Left renal cortex interstitium (tissue), 4 donors: ENCODE data around the gene NUTM1. TPM values are rescaled to one million over a fixed set of nuclear protein-coding genes. Genes with fewer than 3 reads are reported as not detected.
A peak's percentile ranks its signal among the peaks of the same experiment; 100 is the strongest.

ENCODE experiments used
- DNase-seq, 4 donors: peaks; one replicate each; pipeline ENCODE4 v3.0.0-alpha.2; 2013; ENCODE audit warnings: low read depth in 4 of 4, low spot score in 2 of 4, missing footprints in 1 of 4
- polyA plus RNA-seq, 4 donors: library from polyadenylated mRNA; unstranded; fragments of 120-200 nt; gene quantifications; one replicate each; pipeline ENCODE4 v1.2.1, GENCODE V29; 2013; ENCODE audit not compliant: insufficient read length in 4 of 4

NUTM1 gene, protein sequence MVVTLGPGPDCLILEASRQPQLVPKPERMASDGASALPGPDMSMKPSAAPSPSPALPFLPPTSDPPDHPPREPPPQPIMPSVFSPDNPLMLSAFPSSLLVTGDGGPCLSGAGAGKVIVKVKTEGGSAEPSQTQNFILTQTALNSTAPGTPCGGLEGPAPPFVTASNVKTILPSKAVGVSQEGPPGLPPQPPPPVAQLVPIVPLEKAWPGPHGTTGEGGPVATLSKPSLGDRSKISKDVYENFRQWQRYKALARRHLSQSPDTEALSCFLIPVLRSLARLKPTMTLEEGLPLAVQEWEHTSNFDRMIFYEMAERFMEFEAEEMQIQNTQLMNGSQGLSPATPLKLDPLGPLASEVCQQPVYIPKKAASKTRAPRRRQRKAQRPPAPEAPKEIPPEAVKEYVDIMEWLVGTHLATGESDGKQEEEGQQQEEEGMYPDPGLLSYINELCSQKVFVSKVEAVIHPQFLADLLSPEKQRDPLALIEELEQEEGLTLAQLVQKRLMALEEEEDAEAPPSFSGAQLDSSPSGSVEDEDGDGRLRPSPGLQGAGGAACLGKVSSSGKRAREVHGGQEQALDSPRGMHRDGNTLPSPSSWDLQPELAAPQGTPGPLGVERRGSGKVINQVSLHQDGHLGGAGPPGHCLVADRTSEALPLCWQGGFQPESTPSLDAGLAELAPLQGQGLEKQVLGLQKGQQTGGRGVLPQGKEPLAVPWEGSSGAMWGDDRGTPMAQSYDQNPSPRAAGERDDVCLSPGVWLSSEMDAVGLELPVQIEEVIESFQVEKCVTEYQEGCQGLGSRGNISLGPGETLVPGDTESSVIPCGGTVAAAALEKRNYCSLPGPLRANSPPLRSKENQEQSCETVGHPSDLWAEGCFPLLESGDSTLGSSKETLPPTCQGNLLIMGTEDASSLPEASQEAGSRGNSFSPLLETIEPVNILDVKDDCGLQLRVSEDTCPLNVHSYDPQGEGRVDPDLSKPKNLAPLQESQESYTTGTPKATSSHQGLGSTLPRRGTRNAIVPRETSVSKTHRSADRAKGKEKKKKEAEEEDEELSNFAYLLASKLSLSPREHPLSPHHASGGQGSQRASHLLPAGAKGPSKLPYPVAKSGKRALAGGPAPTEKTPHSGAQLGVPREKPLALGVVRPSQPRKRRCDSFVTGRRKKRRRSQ
- under 1 TPM in 2 of 4 donors, not detected in 2; 0.08 TPM for polyA plus RNA-seq

- peak in 3 of 4 donors; percentile 81 to 88 (median 86) for DNase-seq
These were observed at the start of gene NUTM1, which contains the start of gene NOP10 for GRCh38 chr15:34342737-34343575. TSS of gene NUTM1 (plus strand) at chr15:34343315. CDS start at chr15:34343697, 382 bp downstream. TSS of gene NOP10 (minus strand) at chr15:34343136. CDS start at chr15:34343073, 63 bp downstream.

DNA sequence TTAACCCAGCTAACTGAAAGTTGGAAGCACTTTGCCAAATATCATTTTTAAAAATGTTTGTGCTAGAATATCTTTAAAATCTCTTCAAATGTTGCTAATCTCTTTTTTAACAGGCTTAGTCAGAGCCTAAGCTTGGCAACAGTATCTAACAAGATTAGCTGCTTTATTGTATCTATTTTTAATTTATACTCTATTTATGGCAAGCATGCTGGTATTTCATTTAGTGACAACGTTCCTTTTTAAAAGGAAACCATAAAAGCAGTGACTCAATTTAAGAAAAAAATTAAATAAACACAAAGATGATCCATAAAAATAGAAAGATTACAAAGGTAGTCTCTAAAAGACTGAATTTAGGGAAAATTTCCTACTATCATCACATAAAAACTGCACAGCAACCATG, 46.1 kb upstream of the NUTM1 start:
- no peak for DNase-seq

- no peak for DNase-seq
These were observed 42.1 kb upstream of the NUTM1 start for GRCh38 chr15:34301058-34301457.

DNA sequence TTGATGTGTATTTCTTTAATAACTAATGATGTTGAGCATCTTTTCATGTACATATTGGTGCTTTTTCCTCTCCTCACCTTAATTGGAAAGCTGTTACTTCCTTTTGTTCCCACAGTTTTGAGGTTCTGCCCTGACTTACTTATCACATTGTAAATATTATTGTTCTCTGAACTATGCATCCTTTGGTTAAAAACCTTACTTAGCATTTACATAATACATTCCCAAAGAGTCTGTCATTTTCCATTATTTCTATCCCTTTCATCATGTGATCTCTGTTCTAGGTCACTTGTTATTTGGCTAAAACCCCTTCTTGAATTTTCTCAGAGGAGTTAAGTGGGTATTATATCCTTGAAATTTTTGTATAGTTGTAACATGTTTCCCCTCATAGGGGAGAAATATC, 38.5 kb upstream of the NUTM1 start:
- no peak for DNase-seq

GRCh38 chr15:34311563-34311962, 31.6 kb upstream of the NUTM1 start:
- no peak for DNase-seq

DNA sequence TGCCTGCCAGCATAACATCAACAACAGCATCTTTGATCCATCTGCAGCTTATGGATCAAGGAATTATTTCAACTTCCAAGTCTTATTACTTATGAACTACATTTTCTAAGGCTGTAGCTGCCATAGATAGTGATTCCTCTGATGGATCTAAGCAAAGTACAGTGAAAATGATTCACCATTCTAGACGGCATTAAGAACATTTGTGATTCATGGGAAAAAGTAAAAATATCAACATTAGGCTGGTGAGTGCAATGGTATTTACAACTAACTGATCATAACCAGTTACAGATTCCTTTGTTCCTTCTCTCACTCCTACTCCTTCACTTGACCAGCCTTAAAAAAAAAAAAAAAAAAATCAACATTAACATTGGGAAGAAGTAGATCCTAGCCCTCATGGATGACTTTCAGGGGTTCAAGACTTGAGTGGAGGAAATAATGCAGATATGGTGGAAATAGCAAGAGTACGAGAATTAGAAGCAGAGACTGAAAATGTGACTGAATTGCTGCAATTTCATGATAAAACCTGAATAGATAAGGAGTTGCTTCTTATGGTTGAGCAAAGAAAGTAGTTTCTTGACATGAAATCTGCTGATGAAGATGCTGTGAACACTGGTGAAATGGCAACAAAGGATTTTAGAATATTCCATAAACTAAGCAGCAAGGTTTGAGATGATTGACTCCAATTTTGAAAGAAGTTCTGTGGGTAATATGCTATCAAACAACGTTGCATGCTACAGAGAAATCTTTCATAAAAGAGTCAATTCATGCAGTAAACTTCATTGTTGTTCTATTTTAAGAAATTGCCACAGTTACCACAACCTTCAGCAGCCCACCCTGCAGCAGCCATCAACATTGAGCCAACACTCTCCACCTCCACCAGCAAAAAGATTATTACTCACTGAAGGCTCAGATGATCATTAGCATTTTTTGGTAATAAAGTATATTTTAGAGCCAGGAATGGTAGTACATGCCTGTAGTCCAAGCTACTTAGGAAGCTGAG, 28.3 kb upstream of the NUTM1 start:
- no peak for DNase-seq

DNA sequence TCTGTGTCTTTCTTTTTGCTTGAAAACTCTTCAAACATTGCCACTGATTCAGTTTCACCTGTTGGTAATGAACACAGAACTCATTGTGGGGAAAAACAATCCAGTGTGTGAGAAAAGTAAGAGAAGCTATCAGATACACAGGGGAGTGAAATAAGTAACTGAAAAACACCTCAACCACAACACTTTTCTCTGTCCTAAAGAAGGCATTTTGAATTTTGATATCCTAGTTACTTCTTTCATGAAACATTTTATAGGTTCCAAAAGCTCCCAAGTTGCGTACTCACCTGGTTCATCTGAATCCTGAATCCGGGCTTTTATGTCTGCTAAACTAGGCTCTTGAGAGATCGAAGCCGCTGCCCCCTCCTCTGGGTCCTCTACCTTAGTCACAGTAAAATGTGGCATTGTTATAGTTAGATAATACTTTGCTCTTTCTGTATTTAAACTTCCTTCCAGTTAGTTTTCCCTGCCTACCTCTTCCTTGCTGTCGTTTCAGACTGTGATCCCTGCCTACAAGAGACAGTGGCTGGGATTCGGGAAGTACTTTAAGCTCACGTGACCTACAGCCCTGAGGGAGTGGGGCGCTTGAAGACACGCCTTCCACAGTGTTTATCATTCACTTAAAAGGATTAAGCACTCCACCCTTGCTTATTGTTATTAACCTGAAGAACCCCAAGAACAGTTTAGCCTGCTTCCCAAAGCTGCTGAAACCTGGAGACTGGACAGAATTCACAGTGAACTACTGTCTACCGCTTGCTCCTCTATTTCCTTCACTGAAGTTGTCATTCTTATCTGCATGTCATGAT, 24.6 kb upstream of the NUTM1 start:
- peak in 1 of 4 donors; percentile 50 for DNase-seq

DNA sequence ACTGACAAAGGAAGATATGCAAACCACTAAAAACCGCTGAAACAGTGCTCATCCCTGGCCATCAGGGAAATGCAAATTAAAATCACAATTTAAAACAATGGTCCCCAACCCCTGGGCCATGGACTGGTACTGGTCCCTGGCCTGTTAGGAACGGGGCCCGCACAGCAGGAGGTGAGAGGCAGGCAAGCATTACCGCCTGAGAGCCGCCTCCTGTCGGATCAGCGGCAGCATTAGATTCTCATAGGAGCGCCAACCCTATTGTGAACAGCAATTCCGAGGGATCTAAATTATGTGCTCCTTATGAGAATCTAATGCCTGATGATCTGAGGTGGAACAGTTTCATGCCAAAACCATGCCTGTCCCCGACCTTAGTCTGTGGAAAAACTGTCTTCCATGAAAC, 19.9 kb upstream of the NUTM1 start:
- DNase-seq = no peak

- DNase-seq = no peak
These were observed 18.2 kb upstream of the NUTM1 start for GRCh38 chr15:34324933-34325332.

DNA sequence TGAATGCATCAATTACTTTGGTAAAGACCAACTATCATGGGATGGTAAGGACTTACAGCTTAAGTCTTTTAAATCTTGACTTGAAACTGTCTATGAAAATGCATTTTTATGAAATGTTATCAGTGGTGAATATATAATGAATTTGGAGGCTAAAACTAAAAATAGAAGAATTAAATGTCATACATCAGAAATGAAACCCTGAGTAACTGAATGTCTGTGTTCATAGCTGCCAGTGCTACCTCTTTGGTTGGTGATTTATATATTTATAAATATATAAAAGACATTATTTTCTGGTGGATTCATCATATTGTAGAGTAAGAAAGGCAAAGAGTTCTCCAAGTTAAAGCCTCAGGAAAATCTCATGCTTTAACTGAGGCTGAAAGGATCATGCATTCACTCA, 17.7 kb upstream of the NUTM1 start:
- DNase-seq = no peak

DNA sequence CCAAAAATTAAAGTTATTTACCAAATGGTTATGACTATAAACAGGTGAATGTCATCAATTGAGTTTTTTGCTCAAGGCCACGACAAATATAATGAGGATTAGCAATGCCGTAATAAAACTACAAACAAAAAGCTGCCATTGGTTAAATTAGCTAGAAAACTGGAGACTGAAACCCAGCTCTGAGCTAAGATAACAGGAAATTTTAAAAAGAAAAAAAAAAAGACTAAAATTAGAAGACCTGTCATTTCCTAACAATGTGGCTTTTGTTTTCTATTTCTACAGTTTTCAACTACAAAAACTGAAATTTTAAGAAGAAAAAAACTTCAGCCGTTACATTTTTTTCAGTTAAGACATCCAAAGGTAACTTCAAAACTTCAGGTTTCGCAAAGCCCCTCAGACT, 15.2 kb upstream of the NUTM1 start:
- DNase-seq = no peak

GRCh38 chr15:34329006-34329405, 14.1 kb upstream of the NUTM1 start:
- DNase-seq = no peak

GRCh38 chr15:34330279-34330678, 12.8 kb upstream of the NUTM1 start:
- DNase-seq = no peak

DNA sequence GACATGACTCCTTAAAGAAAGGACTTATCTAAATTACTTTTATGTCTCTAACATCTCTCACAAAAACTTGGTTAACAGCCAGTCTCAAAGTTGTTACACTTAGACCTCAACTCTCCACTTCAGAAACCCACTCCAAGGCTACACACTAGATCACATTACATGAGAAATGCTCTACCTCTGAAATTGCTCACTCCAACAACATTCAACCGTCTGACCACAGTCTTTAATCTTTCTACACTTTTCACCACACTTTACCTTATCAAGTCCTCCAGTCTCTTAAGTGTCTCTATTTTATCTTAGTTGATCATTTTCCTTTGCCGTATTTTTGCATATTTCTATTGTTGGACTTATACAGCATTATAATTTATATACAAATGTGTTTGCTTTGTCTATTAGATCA, 11.3 kb upstream of the NUTM1 start:
- no peak for DNase-seq

GRCh38 chr15:34332553-34333120, 10.5 kb upstream of the NUTM1 start:
- no peak for DNase-seq

- DNase-seq = no peak
These were observed 8.4 kb upstream of the NUTM1 start for GRCh38 chr15:34334672-34335071.

DNA sequence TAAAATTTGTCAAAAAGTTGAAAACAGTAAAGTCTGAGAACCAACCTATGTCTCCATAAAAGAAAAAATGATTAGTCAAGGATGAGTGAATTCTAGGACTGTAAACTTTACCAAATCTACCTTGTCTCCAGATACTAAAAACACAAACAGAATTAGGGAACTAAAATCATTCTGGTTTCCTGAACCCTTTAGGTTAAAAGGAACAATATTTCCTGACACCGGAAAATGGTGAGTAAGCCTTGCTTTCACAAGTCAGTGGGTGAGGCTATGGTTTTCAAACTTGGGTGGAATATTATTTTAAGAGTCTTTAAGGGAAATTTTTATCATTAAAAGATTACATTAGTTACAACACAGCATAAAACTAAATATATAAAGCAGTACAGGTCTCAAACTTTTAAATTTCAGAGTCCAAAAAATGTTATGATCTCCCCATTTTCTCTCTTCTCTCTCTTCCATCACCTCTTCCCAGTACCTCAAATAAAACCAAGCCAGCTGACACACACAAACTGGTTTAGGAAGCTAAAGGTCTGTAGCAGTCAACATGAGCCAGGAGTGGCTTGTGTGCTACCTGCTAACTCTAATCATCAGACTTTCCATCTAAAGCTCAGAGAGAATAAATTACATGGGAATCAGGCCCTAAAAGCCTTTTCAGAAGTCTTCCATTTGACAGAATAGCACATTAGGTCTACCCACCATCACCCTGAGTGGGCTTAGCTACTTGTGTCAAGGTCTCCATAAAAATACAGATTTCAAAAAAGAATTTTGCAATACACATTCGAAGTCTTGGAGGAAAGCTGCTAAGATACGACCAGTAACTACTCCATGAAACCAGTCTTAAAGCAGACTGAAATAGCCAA, 7.7 kb upstream of the NUTM1 start:
- no peak for DNase-seq
